PC-9 (cell line): ENCODE results near the gene CNTN5. TPM values are rescaled to one million over a fixed set of nuclear protein-coding genes. Genes with fewer than 3 reads are reported as not detected.

Experiments
- BruUV-seq: library from RNA; stranded (reverse); fragments of 400-500 nt; replicated peaks from 2 replicates; lab custom pipeline; 2021; lab: Mats Ljungman, UMichigan
- CTCF ChIA-PET: fragments of 300-600 bp; sonication (Branson Sonifier 250); formaldehyde crosslinking; loops from one replicate; lab custom pipeline; 2022; ENCODE audit warnings: antibody characterized with exemption; lab: Charles Lee
- POLR2A ChIA-PET: fragments of 300-600 bp; sonication (Branson Sonifier 250); formaldehyde crosslinking; loops from one replicate; lab custom pipeline; 2022; ENCODE audit warnings: antibody characterized with exemption; ENCODE audit not compliant: unreplicated experiment; lab: Charles Lee
- DNase-seq, 2 experiments: peaks; one replicate each; pipeline versions ENCODE4 v3.0.0 to v3.0.0-alpha.2; 2015 to 2022; ENCODE audit warnings: mixed read lengths in 1 of 2
- H2AFZ ChIP-seq: fragments of 200-600 bp; sonication (generic); 2 replicates; pipeline ENCODE4 v1.8.1; 2017; ENCODE audit warnings: antibody characterized with exemption
- H3F3A ChIP-seq: fragments of 200-600 bp; sonication (generic); 2 replicates; pipeline ENCODE4 v1.8.1; 2017; ENCODE audit warnings: antibody characterized with exemption, mild to moderate bottlenecking, low read depth; ENCODE audit not compliant: insufficient read depth
- H3K27ac ChIP-seq: fragments of 200-600 bp; sonication (generic); 2 replicates; pipeline ENCODE4 v1.6.1; 2016; ENCODE audit warnings: mixed run types
- H3K27me3 ChIP-seq: fragments of 200-600 bp; sonication (generic); 2 replicates; pipeline ENCODE4 v1.6.1; 2016; ENCODE audit warnings: low read depth, mixed run types; ENCODE audit not compliant: insufficient read depth
- H3K36me3 ChIP-seq: fragments of 200-600 bp; sonication (generic); 2 replicates; pipeline ENCODE4 v1.6.1; 2016; ENCODE audit warnings: low read depth, mixed run types
- H3K4me1 ChIP-seq: fragments of 200-600 bp; sonication (generic); replicated peaks from 2 replicates; pipeline ENCODE4 v1.6.1; 2016; ENCODE audit warnings: mixed run types; ENCODE audit not compliant: insufficient read depth
- H3K4me2 ChIP-seq: fragments of 200-600 bp; sonication (generic); 2 replicates; pipeline ENCODE4 v1.6.1; 2017; ENCODE audit warnings: mixed run types
- H3K4me3 ChIP-seq: fragments of 200-600 bp; sonication (generic); 2 replicates; pipeline ENCODE4 v1.6.1; 2016; ENCODE audit warnings: mixed run types
- H3K79me2 ChIP-seq: fragments of 200-600 bp; sonication (generic); 2 replicates; pipeline ENCODE4 v1.6.1; 2017; ENCODE audit warnings: low read depth, mixed run types
- H3K9me2 ChIP-seq: fragments of 200-600 bp; sonication (generic); 2 replicates; pipeline ENCODE4 v1.8.1; 2017; ENCODE audit warnings: mild to moderate bottlenecking; ENCODE audit not compliant: insufficient read depth
- H3K9me3 ChIP-seq: fragments of 200-600 bp; sonication (generic); 2 replicates; pipeline ENCODE4 v1.8.1; 2016; ENCODE audit warnings: low read depth; ENCODE audit not compliant: insufficient read depth
- H4K20me1 ChIP-seq: fragments of 200-600 bp; sonication (generic); 2 replicates; pipeline ENCODE4 v1.8.1; 2017; ENCODE audit not compliant: insufficient read depth
- CTCF ChIP-seq: fragments of 200-600 bp; sonication (generic); conservative IDR thresholded peaks from 2 replicates; pipeline ENCODE4 v1.6.1; 2017; ENCODE audit warnings: mixed run types, antibody characterized with exemption, mild to moderate bottlenecking, moderate library complexity
- EZH2 ChIP-seq: fragments of 200-600 bp; sonication (generic); IDR thresholded peaks from 2 replicates; pipeline ENCODE4 v1.8.0; 2017; ENCODE audit warnings: antibody characterized with exemption, low read depth
- intact Hi-C: fragments of 100-400 bp; cut with micrococcal nuclease; formaldehyde crosslinking; loops from one replicate; pipeline ENCODE4 v1.10.0; 2022; ENCODE audit not compliant: unreplicated experiment
- total RNA-seq: library from RNA; stranded (reverse); gene quantifications from 2 replicates; pipeline ENCODE4 v1.2.3, GENCODE V29; 2021

CNTN5 gene
- total RNA-seq, 1 experiment from 2014 or later = not detected

GRCh38 chr11:99170591-99170990 lies 149.8 kb downstream of the CNTN5 start:
- no peaks in the 10 kb centered on the region for H3K4me1 ChIP-seq
- H3K4me3 ChIP-seq = no peak overlapping the region
- TF ChIP-seq EZH2 = no peak
- TF ChIP-seq CTCF = no peak
- no peaks in the 10 kb centered on the region for H3K79me2 ChIP-seq
- H3K27ac ChIP-seq = no peak overlapping the region
- H3K36me3 ChIP-seq = no peaks in the 10 kb centered on the region
- H3K4me2 ChIP-seq = no peak overlapping the region
- no peaks in the 10 kb centered on the region for H4K20me1 ChIP-seq
- no peaks in the 10 kb centered on the region for H3K27me3 ChIP-seq
- H2AFZ ChIP-seq = no peak overlapping the region
- no peaks in the 10 kb centered on the region for H3K9me3 ChIP-seq
- H3F3A ChIP-seq = no peaks in the 10 kb centered on the region
- BruUV-seq = no TSS peak
- no peak for DNase-seq
- CTCF ChIA-PET = no interaction called here
- POLR2A ChIA-PET = no interaction called here
- intact Hi-C loops = no loop called here
- no peaks in the 10 kb centered on the region for H3K9me2 ChIP-seq

DNA sequence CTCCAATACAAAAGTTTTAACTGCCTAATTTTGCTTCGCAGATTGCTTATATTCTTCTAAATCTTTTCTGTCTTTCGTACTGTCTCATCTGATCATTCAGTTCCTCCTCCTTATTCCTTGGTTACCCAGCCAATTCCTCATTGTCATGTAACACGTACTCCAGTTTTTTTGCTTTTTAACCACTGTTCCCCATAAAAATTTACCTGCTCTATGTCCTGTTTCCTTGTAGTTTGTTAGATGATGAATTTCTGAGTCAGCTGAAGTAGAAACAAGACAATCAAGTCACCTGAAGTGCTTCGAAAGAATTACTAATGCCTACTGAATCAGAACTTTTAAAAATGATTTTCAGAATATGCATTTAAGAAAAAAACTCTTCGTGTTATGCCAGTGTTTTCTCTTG lies 150.6 kb downstream of the CNTN5 start:
- no peak overlapping the region for H3K4me2 ChIP-seq
- POLR2A ChIA-PET = no interaction called here
- H3K27me3 ChIP-seq = no peaks in the 10 kb centered on the region
- BruUV-seq = no TSS peak
- no peaks in the 10 kb centered on the region for H4K20me1 ChIP-seq
- no peaks in the 10 kb centered on the region for H3K36me3 ChIP-seq
- H3F3A ChIP-seq = no peaks in the 10 kb centered on the region
- H3K9me3 ChIP-seq = no peaks in the 10 kb centered on the region
- TF ChIP-seq CTCF = no peak
- no peak for TF ChIP-seq EZH2
- no peaks in the 10 kb centered on the region for H3K4me1 ChIP-seq
- intact Hi-C loops = no loop called here
- no peak for DNase-seq
- H3K9me2 ChIP-seq = no peaks in the 10 kb centered on the region
- H2AFZ ChIP-seq = no peak overlapping the region
- no peak overlapping the region for H3K27ac ChIP-seq
- no peaks in the 10 kb centered on the region for H3K79me2 ChIP-seq
- CTCF ChIA-PET = no interaction called here
- no peak overlapping the region for H3K4me3 ChIP-seq

GRCh38 chr11:99176430-99176829 lies 155.7 kb downstream of the CNTN5 start:
- Histone ChIP-seq H2AFZ (no peak overlapping the region), H3K4me2 (no peak overlapping the region), H3K9me3 (no peaks in the 10 kb centered on the region), H3K79me2 (no peaks in the 10 kb centered on the region), H3K4me1 (no peaks in the 10 kb centered on the region), H4K20me1 (no peaks in the 10 kb centered on the region), H3K27me3 (no peaks in the 10 kb centered on the region), H3K27ac (no peak overlapping the region), H3K9me2 (no peaks in the 10 kb centered on the region), H3K4me3 (no peak overlapping the region), H3K36me3 (no peaks in the 10 kb centered on the region), H3F3A (no peaks in the 10 kb centered on the region)
- ChIA-PET CTCF (no interaction called here), POLR2A (no interaction called here)
- intact Hi-C loops = no loop called here
- TF ChIP-seq CTCF (no peak), EZH2 (no peak)
- BruUV-seq = no TSS peak
- DNase-seq = no peak
